ENCODE results near the gene ZBTB18.
"Not testable (repeated sequence)": the region's sequence is repeated elsewhere in the genome, so short reads cannot be mapped to it uniquely, and the experiment has no call there.

Gene ZBTB18

DNA sequence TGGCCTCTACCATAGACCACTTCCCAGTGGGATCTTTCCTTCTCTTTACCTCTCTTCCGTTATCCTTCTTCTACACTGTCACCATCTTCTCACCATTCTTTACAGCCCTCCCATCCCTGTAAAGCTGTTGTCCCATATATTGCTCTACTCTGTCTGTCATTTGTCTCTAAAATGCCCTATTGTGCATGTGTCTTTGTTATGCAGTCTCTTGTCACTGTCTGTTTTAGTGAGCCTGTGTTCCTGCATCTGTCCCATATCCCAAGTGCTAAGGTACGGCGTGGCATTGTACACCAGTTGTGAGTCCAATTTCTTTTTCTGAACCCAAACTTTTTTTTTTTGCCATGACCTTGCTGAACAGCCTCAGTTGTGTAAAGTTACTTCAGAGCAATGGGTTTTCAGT is 8.8 kb upstream of the ZBTB18 start:
- no peak for DNase-seq

DNA sequence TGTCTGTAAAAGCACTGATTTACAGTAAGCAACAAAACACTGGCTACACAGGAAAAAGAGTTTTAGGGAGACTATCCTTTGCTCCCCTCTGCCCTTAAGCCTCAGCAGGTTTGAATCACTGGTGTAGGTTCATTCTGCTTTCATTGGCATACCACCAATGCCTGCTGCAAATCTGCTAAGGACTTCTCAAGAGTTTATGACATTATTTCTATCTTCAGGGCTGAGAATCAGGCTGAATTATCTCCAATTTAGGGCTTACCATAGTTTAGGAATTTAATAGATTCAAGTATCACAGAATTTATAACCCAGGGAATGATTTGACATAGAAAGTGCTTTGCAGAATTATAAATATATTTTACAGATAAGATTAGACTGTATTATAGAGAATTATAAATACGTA is 6.7 kb upstream of the ZBTB18 start:
- no peak for DNase-seq

- not testable (repeated sequence) for DNase-seq
Observed at GRCh38 chr1:244046254-244046653, 4.8 kb upstream of the ZBTB18 start.

GRCh38 chr1:244046907-244047611 is 4.0 kb upstream of the ZBTB18 start:
- no peak for DNase-seq

DNA sequence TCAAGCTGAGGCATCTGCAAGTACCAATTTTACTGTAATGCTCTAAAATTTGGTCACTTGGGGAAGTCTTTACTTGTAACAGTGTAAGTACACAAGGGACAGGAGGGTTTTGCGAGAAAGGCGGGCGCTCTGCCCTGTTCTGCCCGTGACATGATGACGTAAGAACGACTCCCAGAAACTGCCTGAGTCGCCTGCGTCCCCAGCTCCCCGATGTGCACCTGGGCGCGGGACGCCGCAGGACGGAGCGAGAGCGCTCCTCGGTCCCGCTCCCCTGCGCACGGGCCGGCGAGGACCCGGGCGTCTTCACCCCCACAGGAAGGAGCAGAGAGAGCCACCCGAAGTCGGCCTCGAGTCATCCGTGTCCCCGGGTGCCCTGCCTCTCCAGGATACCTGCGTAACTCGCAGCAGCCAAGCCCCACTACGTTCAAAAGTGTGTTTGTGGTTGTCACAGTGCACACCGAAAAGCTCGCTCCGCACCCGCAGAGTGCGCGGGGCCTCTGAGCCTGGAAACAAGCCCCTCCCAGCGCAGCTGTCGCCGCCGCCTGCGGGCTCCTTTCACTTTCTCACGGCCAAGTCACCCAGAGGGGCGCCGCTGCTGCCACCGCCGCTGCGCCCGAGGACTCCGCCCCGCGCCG is 3.3 kb upstream of the ZBTB18 start:
- no peak for DNase-seq

DNA sequence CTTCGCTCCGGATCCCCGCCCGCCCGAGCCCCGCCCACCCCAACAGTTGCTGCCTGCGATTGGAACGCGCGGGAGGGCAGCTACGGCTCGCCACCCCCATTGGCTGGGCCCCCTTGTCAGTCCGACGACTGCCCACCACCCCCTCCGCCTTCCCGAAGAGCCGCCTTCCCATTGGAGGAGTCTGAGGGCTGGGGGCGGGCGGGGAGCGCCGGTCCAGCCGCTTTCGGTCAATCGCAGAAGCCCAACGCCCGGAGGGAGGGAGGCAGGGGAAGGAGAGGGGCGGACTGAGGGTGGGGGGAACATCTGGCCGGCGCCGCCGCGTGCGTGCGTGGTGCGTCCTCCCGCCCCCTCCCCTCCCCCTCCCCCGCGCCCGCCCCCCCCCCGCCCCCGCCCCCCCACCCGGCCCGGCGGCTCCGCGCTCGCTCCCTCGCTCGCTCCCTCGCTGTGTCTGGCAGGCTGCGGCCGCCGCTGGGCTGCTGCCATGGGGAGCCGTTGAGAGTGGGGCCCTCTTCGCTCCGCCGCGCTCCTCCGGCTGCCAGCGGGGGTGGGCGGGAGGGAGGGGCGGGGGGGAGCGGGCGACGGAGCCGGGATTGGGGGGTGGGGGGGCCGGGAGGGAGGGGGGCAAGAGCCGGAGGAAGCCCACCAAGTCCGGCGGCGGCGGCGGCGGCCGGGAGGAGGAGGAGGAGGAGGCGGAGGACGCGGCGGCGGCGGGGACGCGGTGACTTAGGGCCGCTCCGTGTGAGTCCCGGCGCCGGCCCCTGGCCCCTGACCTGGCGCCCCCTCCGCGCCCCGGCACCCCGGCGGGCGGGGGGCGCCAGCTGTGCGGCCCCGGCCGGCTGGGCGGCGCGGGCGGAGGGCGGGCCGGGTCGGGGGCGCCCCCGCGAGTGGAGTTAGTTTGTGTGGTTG is 2.6 kb upstream of the ZBTB18 start:
- peak; percentile 97 for DNase-seq

DNA sequence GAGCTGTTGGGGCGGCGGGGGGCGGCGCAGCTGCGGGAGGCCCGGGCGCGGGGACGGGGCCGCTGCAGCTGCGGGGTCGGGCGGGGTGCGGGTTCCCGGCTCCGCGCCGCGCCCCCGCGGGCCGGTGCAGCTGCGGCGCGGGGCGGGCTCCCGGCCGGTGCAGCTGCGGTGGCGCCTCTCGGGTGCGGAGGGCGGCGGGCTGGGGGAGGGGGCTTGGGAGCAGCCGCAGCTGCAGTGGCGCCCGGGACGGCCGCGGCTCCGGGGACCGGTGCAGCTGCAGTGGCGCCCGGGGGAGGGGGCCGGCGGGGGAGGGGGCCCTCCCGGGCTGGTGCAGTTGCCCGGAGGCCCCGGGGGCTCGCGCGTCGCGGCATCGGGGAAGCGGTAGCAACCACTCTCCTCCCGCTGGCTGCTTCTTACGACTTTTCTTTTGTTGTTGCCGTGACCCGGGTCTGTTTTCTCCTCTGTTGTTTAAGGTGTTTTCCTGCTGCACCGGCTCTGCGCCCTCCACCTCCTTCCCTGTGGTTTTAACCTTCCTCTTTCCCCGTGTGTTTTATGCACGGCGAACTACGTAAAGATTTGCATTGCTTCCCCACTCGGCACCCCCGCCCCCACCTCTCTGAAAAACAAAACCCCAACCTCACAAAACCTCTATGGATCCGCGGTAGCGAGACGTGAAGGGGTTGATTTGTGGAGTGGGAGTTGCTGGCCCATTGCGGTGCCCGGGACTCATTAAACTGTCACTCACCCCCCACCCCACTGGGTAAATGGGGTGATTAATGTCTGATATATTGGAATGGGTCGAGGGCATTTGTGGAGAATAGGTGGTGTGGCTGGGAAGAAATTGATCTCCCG is 1.7 kb upstream of the ZBTB18 start:
- no peak for DNase-seq

GRCh38 chr1:244050014-244050834 is 859 bp upstream of the ZBTB18 start:
- DNase-seq, result no peak

GRCh38 chr1:244052016-244052727 is 1.1 kb downstream of the ZBTB18 start:
- DNase-seq, result no peak

GRCh38 chr1:244052728-244053312 is 1.7 kb downstream of the ZBTB18 start:
- DNase-seq, result no peak

DNA sequence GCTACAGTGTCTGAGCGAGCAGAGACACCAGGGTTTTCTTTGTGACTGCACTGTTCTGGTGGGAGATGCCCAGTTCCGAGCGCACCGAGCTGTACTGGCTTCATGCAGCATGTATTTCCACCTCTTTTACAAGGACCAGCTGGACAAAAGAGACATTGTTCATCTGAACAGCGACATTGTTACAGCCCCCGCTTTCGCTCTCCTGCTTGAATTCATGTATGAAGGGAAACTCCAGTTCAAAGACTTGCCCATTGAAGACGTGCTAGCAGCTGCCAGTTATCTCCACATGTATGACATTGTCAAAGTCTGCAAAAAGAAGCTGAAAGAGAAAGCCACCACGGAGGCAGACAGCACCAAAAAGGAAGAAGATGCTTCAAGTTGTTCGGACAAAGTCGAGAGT is 2.7 kb downstream of the ZBTB18 start:
- DNase-seq, result no peak

- no peak for DNase-seq
Observed at GRCh38 chr1:244054247-244054923, 3.3 kb downstream of the ZBTB18 start.

- DNase-seq, result no peak
Observed at GRCh38 chr1:244054924-244055263, 3.8 kb downstream of the ZBTB18 start.

GRCh38 chr1:244056577-244056976 is 5.5 kb downstream of the ZBTB18 start:
- no peak for DNase-seq

DNA sequence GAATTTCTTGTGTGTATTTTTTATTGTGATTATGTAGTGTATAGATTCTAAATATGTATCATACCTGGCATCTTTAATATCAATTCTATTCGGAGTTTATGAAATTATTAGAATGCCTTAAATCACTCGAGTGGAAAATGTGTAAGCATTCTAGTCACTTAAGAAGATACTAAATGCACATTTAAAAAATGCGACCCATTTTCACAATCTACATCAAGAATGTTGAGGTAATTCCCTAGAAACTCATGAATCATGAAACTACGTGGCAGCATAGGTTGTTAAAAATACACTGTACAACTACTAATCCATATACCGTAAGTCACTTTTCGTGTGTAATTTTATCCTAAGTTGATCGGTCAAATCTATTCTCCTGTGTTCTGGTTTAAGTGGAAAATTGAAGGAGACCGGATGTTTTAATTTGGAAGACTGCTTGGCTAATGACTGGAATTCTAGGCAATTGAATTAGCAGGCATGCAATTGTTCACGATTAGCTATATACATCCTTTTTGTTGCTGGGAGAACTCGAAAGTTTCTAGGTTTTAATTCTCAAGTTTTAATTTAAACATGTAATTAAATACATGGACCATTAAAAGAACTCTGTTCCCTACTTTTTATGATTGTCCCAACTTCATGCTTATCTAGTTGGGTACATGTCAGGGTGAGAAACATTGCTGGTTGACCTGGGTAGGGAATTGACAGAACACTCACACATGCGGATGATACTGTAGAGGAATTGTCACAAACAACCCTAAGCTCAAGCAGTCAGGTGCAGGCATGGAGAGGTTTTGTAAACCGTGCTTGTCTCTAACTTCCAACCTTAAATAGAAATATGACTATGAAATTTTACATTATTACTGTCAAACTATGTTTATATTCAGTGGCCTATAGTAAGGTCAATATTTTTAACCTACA is 6.6 kb downstream of the ZBTB18 start:
- DNase-seq, result no peak

GRCh38 chr1:244060117-244060516 is 9.0 kb downstream of the ZBTB18 start:
- DNase-seq, result no peak

DNA sequence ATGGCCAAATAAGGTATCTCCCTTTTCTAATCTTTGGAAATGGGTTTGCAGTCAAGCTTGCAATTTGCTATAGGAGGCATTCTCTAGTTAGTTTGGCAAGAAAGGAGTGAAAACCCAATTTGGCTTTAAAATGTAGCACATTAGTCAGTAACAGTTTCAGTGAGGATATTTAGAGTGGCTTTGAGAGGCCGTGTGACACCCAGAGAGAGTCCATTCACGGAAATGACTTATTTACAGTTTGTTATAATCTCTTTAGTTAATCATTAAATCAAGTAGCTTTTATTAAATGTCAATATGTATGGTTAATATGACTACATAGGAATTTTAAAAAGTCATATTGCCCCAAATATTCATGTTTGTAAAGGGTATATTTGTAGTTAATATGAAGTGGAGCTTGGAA is 9.6 kb downstream of the ZBTB18 start:
- no peak for DNase-seq

- DNase-seq, result no peak
Observed at GRCh38 chr1:244062156-244062725, 11.2 kb downstream of the ZBTB18 start.

DNA sequence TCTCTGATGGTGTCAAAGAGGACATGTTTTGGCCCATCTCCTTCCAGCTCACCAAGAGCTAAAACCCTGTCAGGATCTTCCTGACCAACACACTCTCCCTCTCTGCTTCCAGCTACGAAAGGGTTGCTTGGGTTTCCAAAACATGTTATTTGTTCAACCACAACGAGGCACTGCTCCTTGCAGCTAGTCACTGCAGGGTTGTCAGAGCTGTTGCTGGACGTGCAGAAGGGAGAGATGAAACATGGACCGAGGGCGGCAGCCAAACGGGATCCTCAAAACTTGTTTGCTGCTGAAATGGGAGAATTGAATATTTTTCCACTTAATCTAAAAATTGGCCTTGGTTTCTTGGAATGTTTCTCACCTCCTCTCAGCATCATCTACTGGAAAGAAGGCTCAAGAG is 12.4 kb downstream of the ZBTB18 start:
- DNase-seq, result no peak

Measured in NCI-H1417 treated with DMSO at 0.1 percent for 48 hours (cell line).